GM21529 (cell line): ENCODE data around the gene DYNLRB2.
A peak's percentile ranks its signal among the peaks of the same experiment; 100 is the strongest.

Experiments
- ATAC-seq: cut with Tn5 transposase; IDR thresholded peaks from one replicate; pipeline ENCODE4 v1.9.1; 2021; ENCODE audit not compliant: unreplicated experiment

DYNLRB2 gene

DNA sequence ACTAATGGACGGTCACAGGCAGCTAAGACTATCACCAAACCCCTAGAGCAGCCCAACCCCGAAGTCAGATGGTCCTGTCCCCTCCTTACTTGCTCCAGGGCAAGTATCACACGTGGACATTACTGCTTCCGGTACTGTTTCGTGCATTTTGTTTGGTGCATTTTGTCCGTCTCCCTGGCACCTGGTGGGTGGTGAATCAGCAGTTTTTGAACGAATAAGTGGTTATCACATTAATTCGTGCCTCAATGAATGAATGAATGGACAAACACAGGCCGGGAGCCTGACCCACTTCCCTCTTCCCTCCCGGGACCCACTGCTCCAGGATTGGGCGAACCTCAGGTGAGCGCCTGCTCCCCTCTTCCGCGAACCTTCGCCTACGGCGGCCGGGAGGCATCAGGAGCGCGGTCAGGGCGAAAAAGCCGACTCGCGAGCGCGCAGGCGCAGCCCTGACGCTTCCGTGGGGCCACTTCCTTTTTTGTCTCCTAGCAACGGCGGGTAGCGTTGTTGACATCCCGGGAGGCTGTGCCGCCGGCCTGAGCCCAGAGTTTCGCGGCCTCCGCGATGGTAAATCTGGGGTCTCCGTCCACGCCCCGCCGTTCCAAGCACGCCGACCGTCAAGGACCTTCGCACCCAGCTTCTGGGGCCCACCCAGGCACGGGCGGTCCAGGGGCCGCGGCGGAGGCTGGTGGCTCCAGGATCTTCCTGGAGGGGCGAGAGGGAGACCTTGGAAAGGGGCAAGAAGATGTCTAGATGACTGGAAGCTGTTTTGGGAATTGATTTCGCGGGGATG, at the start of gene DYNLRB2:
Gene DYNLRB2 (plus strand): TSS at position 478 of the 790 bp plus-strand sequence. CDS start 84 bp downstream, at position 562.
- peak; percentile 98 for ATAC-seq

DNA sequence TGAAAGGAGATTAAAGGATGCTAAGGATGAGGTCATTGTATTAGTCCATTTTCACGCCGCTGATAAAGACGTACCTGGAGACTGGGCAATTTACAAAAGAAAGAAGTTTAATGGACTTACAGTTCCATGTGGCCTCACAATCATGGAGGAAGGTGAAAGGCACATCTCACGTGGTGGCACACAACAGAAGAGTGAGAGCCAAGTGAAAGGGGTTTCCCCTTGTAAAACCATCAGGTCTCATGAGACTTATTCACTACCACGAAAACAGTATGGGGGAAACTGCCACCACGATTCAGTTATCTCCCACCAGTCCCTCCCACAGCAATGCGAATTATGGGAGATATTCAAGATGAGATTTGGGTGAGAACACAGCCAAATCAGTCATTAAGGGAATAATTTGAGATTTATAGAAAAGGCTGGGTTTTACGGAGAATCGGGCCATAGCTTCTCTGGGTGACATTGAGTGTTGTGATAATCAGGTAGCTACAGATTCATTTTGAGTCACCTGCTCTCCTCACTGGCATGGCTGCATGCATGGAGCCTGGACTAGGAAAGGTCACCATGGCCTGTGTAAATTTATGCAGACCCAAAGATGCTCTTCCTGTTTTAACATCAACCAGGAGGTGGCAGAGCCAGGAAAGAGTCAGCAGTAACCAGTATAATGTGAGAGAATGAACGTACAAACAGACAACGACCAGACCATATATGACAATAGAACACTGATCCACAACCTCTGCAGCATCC, 40.5 kb upstream of the DYNLRB2 start:
- no peak for ATAC-seq

DNA sequence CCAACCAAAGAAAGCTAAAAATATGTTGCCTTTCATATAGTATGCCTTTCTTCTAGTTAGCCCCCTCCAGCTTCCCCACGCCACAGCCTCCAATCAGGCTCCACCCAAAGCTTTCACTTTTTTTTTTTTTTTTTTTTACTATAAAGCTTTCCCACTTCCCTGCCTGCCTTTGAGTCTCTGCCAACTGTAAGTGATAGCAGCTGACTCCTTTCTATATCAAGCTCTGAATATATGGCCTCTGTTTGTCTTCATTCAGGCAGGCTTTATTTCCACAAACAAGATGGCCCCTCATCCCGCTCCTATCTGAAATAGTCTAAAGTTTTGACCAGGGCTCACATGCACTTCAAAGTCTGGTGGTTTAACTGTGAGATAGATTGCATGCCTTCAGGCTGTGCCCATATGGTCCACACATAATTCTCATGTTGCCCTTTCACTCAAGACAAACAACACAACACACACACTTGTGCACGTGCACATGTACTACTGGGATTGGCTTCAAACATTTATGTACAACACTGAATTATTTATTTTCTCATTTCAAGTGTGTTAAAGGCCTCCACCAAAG, 39.8 kb upstream of the DYNLRB2 start:
- no peak for ATAC-seq

- no peak for ATAC-seq
Observed at GRCh38 chr16:80503107-80503506, 37.7 kb upstream of the DYNLRB2 start.

GRCh38 chr16:80507538-80507937, 33.3 kb upstream of the DYNLRB2 start:
- ATAC-seq = no peak

- no peak for ATAC-seq
Observed at GRCh38 chr16:80509872-80510271, 30.9 kb upstream of the DYNLRB2 start.

GRCh38 chr16:80511824-80512592, 28.8 kb upstream of the DYNLRB2 start:
- ATAC-seq = no peak

GRCh38 chr16:80512593-80512853, 28.3 kb upstream of the DYNLRB2 start:
- no peak for ATAC-seq

- ATAC-seq = no peak
Observed at GRCh38 chr16:80515374-80515773, 25.4 kb upstream of the DYNLRB2 start.

DNA sequence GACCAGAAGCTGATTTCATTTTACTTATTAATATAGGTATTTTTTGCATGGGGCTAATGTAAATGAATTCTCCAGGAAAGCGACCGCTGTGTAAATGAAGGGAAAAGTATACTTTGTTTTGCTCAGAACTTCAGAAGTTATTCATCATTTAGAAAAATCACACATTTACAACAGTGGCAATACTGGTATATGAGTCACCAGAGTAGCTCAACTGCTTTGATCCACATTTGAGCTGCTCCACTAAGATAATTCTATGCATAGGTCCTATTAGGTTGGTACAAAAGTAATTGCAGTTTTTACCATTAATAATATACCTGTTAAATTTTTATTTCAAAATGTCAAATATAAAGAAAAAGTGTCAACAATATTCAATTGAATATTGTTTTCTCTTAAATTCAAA, 22.9 kb upstream of the DYNLRB2 start:
- no peak for ATAC-seq

DNA sequence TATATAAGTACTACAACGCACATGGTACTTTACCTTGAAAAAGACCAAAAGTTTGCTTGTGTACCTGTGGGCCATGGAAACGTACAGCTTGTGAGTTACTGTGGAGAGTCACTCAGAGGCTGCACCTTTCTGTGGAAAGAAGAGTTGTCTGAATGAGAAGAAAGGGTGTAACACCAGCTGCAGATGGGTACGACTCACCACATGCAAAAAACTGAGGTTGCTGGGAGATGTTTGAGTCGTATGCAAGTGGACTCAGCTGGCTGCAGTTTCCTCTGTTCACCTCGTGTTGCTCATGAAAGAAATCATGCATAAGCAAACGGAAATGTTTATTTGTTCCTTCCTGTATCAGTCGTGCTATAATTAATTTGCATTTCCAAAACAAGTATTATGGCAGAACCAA, 22.4 kb upstream of the DYNLRB2 start:
- ATAC-seq = no peak

DNA sequence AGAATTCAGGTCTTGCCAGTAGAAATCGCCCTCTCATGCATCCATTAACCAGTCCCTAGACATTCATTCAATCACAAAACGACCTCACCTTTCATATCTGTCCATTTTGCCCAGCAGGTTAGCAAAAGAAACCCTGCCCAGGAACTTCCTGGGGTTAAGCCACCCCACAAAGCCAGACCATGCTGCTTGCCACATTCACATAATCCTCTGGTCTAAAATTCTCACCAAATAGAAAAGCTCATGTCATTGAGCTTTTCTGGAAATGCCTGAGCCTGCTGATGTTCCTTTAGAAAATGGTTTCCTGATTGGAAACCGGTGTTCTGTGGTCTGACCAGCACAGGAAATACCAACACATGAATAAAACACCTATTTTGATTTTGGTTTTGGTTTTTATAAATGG, 21.6 kb upstream of the DYNLRB2 start:
- no peak for ATAC-seq

GRCh38 chr16:80525420-80525819, 15.4 kb upstream of the DYNLRB2 start:
- no peak for ATAC-seq

- ATAC-seq = peak; percentile 57
Observed at GRCh38 chr16:80526418-80527061, 14.3 kb upstream of the DYNLRB2 start.

DNA sequence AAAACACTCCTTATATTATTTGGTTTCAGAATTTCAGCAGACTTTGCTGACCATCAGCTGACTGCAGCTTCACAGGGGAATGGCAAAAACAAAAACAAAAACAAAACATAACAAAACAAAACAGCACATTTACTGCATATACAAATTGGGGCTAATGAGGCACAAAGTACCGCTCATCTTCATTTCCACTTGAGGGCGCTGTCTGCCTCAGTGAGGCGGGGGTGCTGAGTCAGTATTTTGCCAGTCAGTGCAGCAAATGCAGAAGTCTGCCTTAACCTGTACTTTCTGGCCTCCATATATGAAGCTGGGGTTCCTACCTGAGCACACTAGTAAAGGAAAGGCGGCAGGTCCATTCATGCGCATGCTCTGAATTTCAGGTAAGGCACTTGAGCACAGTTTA, 13.5 kb upstream of the DYNLRB2 start:
- peak; percentile 68 for ATAC-seq

DNA sequence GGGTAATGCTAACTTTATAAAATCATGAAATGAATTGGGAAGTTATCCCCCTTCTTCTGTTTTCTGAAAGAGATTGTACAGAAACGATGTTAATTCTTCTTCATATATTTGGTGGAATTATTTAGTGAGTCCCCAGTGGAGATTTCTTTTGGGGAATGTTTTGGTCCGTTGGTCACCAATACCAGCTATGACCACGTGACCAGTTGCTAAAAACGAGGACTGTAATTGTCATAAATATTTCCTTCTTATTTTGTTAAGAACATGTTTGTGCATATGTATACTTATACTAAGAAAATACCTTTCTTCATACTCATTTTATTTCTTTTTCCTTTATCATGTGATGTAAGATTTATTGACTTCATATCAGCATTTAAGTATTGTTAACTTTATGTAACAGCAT, 10.3 kb upstream of the DYNLRB2 start:
- ATAC-seq = no peak

DNA sequence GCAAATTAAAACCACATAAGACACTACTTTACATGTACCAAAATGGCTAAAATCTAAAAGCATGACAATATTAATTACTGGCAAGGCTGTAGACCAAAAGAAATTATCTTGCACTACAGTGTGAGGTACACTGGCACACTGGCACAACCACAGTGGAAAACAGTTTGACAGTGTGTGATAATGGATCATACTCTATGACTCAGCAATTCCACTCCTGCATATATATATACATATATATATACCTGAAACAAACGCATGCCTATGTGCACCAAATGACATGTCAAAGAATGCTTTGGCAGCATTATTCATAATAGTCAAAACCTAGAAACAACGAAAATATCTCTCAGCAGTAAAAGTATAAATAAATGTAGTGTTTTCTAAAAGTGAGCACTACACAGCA, 4.6 kb upstream of the DYNLRB2 start:
- no peak for ATAC-seq

DNA sequence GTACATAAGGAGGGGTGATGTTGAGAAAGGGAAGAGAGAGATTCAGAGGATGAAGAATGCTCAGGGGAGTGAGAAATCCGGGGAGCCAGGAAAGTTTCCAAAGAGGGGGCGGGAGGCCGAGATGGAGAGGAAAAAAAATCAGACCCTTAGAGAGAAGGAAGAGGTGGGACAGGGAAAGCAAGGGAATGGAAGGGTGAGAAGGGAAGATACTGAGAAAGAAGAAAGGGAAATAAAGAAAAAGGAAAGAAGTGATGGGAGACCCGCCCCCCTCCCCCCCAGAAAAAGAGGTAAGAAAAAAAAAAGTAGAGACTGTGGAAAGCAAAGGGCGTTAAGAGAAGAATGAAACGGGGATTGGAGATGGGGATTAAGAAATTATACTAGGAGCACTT, 507 bp downstream of the DYNLRB2 start:
- ATAC-seq = no peak

GRCh38 chr16:80543162-80543561, 2.4 kb downstream of the DYNLRB2 start:
- ATAC-seq = no peak

- ATAC-seq = no peak
Observed at GRCh38 chr16:80544326-80544725, 3.5 kb downstream of the DYNLRB2 start.

GRCh38 chr16:80546249-80546648, 5.5 kb downstream of the DYNLRB2 start:
- ATAC-seq = no peak
